Anterior cingulate cortex (tissue), 58 donors: ENCODE data around the gene ADCK2.
A peak's percentile ranks its signal among the peaks of the same experiment; 100 is the strongest.
"Not testable (repeated sequence)": the region's sequence is repeated elsewhere in the genome, so short reads cannot be mapped to it uniquely, and the experiment has no call there.

Experiments used
- DNase-seq, 58 donors: peaks; one replicate each; lab custom pipeline; 2025; lab: John Stamatoyannopoulos, UW

The ADCK2 gene

GRCh38 chr7:140689199-140690152 lies 16.7 kb downstream of the ADCK2 start:
- no peak for DNase-seq

- no peak for DNase-seq
These were observed 18.8 kb downstream of the ADCK2 start for GRCh38 chr7:140691376-140692045.

GRCh38 chr7:140693849-140694248 lies 21.1 kb downstream of the ADCK2 start:
- DNase-seq, result not testable (repeated sequence)

- no peak for DNase-seq
These were observed 21.8 kb downstream of the ADCK2 start for GRCh38 chr7:140694592-140694991.

GRCh38 chr7:140695381-140695780 lies 22.6 kb downstream of the ADCK2 start:
- no peak for DNase-seq

GRCh38 chr7:140696024-140696679 lies 23.4 kb downstream of the ADCK2 start:
- DNase-seq, result peak in 26 of 58 donors; percentile 39 to 97 (median 94)

GRCh38 chr7:140696680-140697446 lies 24.1 kb downstream of the ADCK2 start, which contains the start of gene NDUFB2:
Gene NDUFB2, plus strand, starts transcription at chr7:140696708. Its CDS starts 37 bp downstream, at chr7:140696745.
- peak; percentile 67 to 97 (median 91) for DNase-seq

GRCh38 chr7:140697447-140698143 lies 24.9 kb downstream of the ADCK2 start:
- no peak for DNase-seq

GRCh38 chr7:140698477-140698876 lies 25.7 kb downstream of the ADCK2 start:
- DNase-seq, result peak in 1 of 58 donors; percentile 15

- no peak for DNase-seq
These were observed 30.0 kb downstream of the ADCK2 start for GRCh38 chr7:140702774-140703173.

GRCh38 chr7:140704205-140704604 lies 31.5 kb downstream of the ADCK2 start:
- no peak for DNase-seq

GRCh38 chr7:140707132-140707531 lies 34.4 kb downstream of the ADCK2 start:
- DNase-seq, result no peak

GRCh38 chr7:140708764-140709163 lies 36.0 kb downstream of the ADCK2 start:
- DNase-seq, result not testable (repeated sequence)

- not testable (repeated sequence) for DNase-seq
These were observed 39.6 kb downstream of the ADCK2 start for GRCh38 chr7:140712392-140712791.

GRCh38 chr7:140714331-140715040 lies 41.7 kb downstream of the ADCK2 start:
- DNase-seq, result no peak

- no peak for DNase-seq
These were observed 47.0 kb downstream of the ADCK2 start for GRCh38 chr7:140719721-140720120.

GRCh38 chr7:140722254-140722653 lies 49.5 kb downstream of the ADCK2 start:
- no peak for DNase-seq

GRCh38 chr7:140723006-140723405 lies 50.3 kb downstream of the ADCK2 start:
- no peak for DNase-seq

GRCh38 chr7:140723574-140723973 lies 50.8 kb downstream of the ADCK2 start:
- DNase-seq, result no peak
